SH-SY5Y (cell line): ENCODE results near the gene SNTN.

Source experiments
- GATA2 ChIP-seq: IDR thresholded peaks from 2 replicates; pipeline ENCODE4 v1.6.1; 2011; ENCODE audit warnings: mild to moderate bottlenecking, low read depth, low read length
- GATA3 ChIP-seq: IDR thresholded peaks from 2 replicates; pipeline ENCODE4 v1.6.1; 2011; ENCODE audit warnings: low read depth, mild to moderate bottlenecking, low read length, moderate library complexity

DNA sequence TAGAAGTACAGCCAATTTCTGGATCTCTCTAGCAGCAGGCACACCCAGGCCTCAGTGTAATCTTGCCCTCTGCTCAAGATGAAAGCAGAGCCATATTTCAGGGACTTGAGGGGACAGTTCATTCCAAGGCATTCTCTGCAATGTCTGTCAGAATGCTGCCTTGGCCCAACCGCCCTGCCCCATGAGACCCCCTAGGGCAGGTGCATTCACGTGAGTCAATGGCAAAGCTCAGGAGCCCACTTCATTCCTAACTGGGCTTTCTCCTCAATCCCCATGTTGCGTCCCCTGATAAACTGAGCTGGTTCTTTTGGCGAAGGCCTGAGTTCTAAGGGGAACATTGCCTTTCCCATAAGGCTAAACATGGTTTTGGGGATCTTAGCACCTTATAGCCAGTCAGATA, 9.5 kb downstream of the SNTN start:
- TF ChIP-seq GATA3 (no peak), GATA2 (no peak)
